GM21515 (cell line): Measurements from ENCODE around the gene CARHSP1.
A peak's percentile ranks its signal among the peaks of the same experiment; 100 is the strongest.
"Not testable (repeated sequence)": the region's sequence is repeated elsewhere in the genome, so short reads cannot be mapped to it uniquely, and the experiment has no call there.

Source experiments
- ATAC-seq: cut with Tn5 transposase; IDR thresholded peaks from one replicate; pipeline ENCODE4 v1.9.1; 2021; ENCODE audit not compliant: unreplicated experiment

Gene CARHSP1

GRCh38 chr16:8868416-8869211 is at the start of gene CARHSP1:
CARHSP1 (minus strand) TSS chr16:8869006; CDS start chr16:8859328, 9,678 bp downstream.
- ATAC-seq: peak; percentile 57

- ATAC-seq: not testable (repeated sequence)
Measured at GRCh38 chr16:8917336-8917735, 48.5 kb upstream of the CARHSP1 start.

- no peak for ATAC-seq
Measured at GRCh38 chr16:8916541-8917225, 47.9 kb upstream of the CARHSP1 start.

DNA sequence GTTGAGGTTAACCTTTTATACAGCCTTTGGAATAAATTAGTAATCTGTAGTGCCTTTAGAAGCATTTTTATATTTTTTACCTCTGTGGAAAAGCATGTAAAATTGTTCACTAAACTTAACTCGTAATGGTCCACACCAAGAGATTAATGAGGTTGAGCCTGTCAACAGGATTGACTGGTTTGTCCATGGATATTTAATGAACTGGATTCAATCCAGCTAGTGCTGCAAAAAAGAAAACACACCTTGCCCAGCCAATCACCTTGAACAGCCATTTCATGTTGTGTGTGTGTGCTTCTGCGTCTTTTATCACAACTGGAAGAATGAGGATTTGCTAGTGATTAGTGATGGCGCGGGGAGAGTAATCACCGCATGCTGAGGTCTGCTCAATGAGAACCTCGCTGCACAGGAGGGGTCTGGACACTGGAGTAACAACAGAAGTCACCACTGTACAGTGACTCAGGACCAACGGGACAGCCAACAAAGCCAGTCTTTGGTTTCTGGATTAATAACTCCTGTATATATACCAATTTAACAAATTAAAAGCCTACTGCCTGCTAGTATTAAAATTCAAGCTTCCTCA is 47.0 kb upstream of the CARHSP1 start:
- ATAC-seq: no peak

DNA sequence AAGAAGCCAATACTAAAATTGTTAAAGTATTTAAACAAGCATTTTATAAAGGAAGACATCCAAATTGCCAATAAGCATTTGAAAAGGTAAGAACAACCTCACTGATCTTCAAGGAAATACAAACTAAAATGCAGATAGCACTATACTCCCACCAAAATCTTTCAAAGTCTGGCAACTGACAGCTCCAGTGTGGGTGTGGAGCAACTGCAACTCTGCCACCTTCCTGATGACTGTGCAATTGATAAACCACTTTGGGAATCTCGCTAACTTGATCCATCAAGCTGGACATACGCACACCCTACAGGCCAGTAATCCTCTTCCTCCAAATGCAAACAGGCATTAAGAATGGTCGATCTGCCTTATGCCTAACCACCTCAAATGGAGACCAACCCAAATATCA is 45.3 kb upstream of the CARHSP1 start:
- no peak for ATAC-seq

- ATAC-seq: no peak
Measured at GRCh38 chr16:8912793-8913192, 44.0 kb upstream of the CARHSP1 start.

DNA sequence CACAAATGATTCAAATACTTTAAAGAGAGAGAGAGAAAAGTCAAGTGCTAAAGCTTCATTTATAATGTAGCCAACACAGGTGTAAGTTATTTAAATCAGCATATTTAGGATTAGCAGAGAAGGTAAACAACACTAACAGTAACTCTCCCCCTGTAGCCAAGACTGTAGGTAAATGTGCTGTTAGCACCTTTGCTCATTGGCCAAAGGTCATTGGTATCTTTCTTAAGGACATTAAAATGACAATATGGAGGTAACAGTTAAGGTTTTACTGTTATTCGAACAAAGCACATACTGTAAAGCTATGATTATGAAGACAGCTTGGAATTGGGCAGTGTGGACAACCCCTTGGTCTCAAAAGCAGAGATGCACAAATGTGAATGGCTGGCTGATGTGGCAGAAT is 42.0 kb upstream of the CARHSP1 start:
- no peak for ATAC-seq

DNA sequence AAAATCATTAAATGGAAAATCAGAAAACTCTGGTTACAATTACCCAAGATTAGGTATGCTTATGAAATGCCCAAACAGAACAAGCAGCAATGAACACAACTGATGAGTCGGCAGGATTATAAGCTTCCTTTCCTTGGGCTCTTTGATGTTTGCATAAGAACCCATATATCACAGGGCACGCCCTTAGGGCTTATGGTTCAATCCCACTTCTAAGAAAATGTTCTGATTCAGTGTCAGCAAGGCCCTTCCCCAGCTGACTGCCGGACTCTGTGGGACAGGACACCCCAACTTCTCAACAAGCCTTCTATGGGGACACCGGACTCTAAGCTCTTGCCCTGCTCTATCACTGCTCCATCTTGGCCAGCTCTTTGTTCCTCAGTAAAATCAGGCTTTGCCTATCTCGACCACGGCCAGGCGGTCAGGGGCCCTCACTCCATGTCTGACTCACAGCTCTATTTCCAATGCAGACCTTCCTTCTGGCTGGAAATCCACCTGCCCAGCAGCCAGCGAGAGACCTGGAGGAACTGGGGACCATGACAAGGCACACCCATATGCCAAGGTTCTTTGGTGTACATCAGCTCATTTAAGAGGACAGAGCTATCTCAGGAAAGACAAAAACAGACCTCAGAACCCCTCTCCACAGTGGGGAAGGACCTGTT is 40.1 kb upstream of the CARHSP1 start:
- no peak for ATAC-seq

- ATAC-seq: no peak
Measured at GRCh38 chr16:8907096-8907495, 38.3 kb upstream of the CARHSP1 start.

- ATAC-seq: no peak
Measured at GRCh38 chr16:8905795-8906591, 37.2 kb upstream of the CARHSP1 start.

DNA sequence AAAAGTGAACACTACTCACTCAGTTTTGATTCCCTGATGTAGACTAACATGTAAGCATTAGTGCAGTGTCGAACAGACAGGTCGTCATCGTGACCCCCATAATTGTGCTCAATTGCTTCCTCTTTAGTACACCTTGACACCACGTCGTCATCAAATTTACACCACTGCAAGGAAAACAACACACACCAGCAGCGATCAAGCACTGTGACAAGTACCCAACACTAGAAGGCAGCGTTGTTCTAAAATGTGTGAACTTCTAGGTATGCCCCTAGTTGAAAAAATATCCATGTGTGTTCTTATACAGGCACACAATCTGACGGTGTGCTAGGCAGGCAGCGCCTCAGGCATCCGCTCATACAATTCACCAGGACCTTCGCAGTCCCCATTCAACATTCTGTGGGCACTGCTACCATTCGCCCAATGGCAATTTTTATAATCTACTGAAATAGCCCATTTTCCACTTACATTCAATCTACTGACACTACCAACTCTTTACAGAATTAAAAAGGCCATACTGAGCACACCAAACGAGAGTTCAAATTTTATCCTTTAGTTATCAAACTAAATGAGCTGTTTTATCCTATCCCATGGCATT is 36.5 kb upstream of the CARHSP1 start:
- ATAC-seq: no peak

GRCh38 chr16:8904018-8904430 is 35.2 kb upstream of the CARHSP1 start:
- ATAC-seq: no peak

DNA sequence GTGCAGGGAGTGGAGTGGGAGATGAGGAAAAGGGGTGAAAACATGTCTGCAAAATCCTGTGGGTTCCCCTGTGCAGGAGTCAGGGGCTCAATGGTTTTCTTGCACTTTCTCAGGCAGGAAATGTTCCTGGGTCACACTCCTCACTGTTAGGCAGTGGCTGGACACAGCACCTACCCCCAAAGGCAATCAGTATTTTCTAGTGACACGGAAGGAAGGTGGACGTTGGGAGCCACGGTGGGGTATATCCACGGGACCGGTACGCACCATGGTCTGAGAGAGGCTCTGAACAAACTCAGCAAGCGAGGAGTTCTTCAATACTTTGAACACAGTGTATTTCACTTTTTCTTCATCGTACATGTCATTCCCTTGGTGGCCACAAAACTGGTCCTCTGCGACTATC is 34.2 kb upstream of the CARHSP1 start:
- ATAC-seq: no peak

DNA sequence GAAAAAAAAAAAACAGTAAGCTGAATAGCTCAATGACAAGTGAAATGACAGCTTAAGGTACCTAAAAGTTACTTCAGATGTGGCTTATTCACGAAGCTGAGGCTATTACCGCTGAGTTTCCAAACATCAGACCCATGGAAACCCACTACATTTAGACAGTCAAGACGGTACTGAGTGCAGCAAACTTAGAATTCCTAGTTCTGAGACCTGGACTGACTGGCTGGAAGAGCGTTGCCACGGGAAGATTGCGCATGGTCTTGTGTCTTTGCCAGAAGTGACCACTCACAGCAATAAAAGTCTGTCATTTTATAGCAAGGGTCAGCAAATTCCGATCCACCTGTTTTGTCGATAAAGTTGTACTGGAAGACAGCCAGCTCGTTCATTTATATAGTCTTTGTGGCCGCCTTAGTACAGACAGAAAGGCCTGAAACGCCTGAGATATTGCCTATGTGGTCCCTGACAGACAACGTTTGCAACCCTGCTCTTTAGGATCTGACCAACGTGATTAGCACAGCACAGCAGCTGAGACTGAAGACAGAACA is 32.6 kb upstream of the CARHSP1 start:
- no peak for ATAC-seq

- ATAC-seq: no peak
Measured at GRCh38 chr16:8900343-8900742, 31.5 kb upstream of the CARHSP1 start.

DNA sequence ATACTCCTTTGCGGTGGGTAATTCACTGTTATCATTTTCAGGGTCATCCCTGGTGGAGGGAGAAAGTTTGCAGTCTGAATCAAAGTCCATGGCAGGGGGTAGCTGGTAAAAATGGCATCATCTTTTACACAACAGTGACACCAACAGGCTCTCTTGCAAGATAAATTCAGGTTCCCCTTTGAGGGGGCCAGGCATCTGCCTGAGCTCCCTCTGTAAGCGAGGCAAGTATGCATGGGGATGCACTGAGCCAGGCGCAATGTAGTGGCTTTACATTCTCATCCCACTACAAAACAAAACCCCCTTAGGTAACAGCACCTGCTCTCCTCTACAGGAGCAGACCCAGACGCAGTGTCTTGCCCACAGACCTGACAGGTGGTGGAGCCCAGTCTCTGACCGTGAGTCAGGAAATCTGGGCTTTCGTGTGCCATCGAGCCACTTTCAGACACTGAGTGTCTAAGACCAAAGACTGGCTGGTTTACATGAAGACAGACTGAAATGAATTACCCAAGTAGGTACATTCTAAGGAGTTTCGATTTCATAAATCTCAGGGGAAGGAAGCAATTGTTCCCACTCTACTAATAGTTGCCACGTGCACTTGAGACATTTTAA is 31.0 kb upstream of the CARHSP1 start:
- no peak for ATAC-seq

GRCh38 chr16:8898660-8899318 is 30.0 kb upstream of the CARHSP1 start:
- ATAC-seq: no peak

GRCh38 chr16:8894736-8895334 is 26.0 kb upstream of the CARHSP1 start:
- ATAC-seq: no peak
